ENCODE results near the gene DMTF1.

Gene DMTF1

DNA sequence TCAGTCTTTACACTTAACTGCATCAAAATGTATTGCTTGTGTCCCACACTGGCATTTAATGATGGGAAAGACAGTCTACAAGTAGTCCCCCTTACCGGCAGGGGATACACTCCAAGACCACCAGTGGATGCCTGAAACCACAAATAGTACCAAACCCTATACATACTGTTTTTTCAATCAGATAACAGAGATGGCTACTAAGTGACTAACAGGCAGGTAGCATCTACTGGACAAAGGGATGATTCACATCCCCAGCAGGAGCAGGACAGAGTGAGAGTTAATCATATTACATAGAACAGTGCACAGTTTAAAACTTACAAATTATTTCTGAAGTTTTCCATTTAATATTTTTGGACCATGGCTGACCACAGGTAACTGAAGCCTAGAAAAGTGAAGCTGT lies 54.1 kb downstream of the DMTF1 start:
- Histone ChIP-seq H4K20me1 (ENCODE audit: insufficient read depth, low read length, poor library complexity, severe bottlenecking) (no peaks in the 10 kb centered on the region), H3K79me2 (ENCODE audit: insufficient read depth, low read length) (peaks cover 64% of the 10 kb centered on the region), H3K9me2 (replicated peaks; ENCODE audit: low read depth, low read length) (no peaks in the 10 kb centered on the region), H3K9me3 (ENCODE audit: insufficient read depth, low read depth, low read length) (peaks cover 7% of the 10 kb centered on the region; the same call in 1 of the 2 replicates), H3K4me2 (ENCODE audit: low read depth, low read length, poor library complexity, severe bottlenecking) (no peak overlapping the region), H3K27me3 (ENCODE audit: insufficient read depth, low read length, poor library complexity, severe bottlenecking) (no peaks in the 10 kb centered on the region), H3K4me1 (ENCODE audit: insufficient read depth, low read length, poor library complexity, severe bottlenecking) (peaks cover 3% of the 10 kb centered on the region), H3K36me3 (ENCODE audit: insufficient read depth, low read length) (peaks cover 11% of the 10 kb centered on the region; the same call in 1 of the 2 replicates), H2AFZ (ENCODE audit: low read length) (no peak overlapping the region), H3K4me3 (ENCODE audit: low read length, poor library complexity, severe bottlenecking) (no peak overlapping the region), H3F3A (ENCODE audit: low read depth) (no peaks in the 10 kb centered on the region), H3K9ac (ENCODE audit: low read depth, low read length, poor library complexity, severe bottlenecking) (no peak overlapping the region)
- no peak for TF ChIP-seq EZH2phosphoT487 (IDR thresholded peaks at IDR 0.05; ENCODE audit: borderline replicate concordance)
- TF ChIP-seq, protein P1, sequence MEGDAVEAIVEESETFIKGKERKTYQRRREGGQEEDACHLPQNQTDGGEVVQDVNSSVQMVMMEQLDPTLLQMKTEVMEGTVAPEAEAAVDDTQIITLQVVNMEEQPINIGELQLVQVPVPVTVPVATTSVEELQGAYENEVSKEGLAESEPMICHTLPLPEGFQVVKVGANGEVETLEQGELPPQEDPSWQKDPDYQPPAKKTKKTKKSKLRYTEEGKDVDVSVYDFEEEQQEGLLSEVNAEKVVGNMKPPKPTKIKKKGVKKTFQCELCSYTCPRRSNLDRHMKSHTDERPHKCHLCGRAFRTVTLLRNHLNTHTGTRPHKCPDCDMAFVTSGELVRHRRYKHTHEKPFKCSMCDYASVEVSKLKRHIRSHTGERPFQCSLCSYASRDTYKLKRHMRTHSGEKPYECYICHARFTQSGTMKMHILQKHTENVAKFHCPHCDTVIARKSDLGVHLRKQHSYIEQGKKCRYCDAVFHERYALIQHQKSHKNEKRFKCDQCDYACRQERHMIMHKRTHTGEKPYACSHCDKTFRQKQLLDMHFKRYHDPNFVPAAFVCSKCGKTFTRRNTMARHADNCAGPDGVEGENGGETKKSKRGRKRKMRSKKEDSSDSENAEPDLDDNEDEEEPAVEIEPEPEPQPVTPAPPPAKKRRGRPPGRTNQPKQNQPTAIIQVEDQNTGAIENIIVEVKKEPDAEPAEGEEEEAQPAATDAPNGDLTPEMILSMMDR (conservative IDR thresholded peaks at IDR 0.05; ENCODE audit: low read length): no peak

GRCh38 chr7:87209295-87209924 lies 57.2 kb downstream of the DMTF1 start:
- Histone ChIP-seq H3K4me2 (ENCODE audit: low read depth, low read length, poor library complexity, severe bottlenecking) (no peak overlapping the region), H2AFZ (ENCODE audit: low read length) (no peak overlapping the region), H3K9me2 (replicated peaks; ENCODE audit: low read depth, low read length) (no peaks in the 10 kb centered on the region), H3K9me3 (ENCODE audit: insufficient read depth, low read depth, low read length) (peaks cover 5% of the 10 kb centered on the region; the same call in 1 of the 2 replicates), H3F3A (ENCODE audit: low read depth) (no peaks in the 10 kb centered on the region), H3K4me3 (ENCODE audit: low read length, poor library complexity, severe bottlenecking) (no peak overlapping the region), H4K20me1 (ENCODE audit: insufficient read depth, low read length, poor library complexity, severe bottlenecking) (peaks cover 21% of the 10 kb centered on the region), H3K79me2 (ENCODE audit: insufficient read depth, low read length) (peaks cover 66% of the 10 kb centered on the region), H3K27me3 (ENCODE audit: insufficient read depth, low read length, poor library complexity, severe bottlenecking) (no peaks in the 10 kb centered on the region), H3K4me1 (ENCODE audit: insufficient read depth, low read length, poor library complexity, severe bottlenecking) (peaks cover 33% of the 10 kb centered on the region), H3K36me3 (ENCODE audit: insufficient read depth, low read length) (0 out of 2 replicates have a peak, but pooled peaks cover 7% of the 10 kb centered on the region), H3K9ac (ENCODE audit: low read depth, low read length, poor library complexity, severe bottlenecking) (no peak overlapping the region)
- TF ChIP-seq EZH2phosphoT487 (IDR thresholded peaks at IDR 0.05; ENCODE audit: borderline replicate concordance): no peak
- TF ChIP-seq, protein P1 (conservative IDR thresholded peaks at IDR 0.05; ENCODE audit: low read length): no peak

- peaks cover 39% of the 10 kb centered on the region for H3K4me1 ChIP-seq (ENCODE audit: insufficient read depth, low read length, poor library complexity, severe bottlenecking)
- H3K79me2 ChIP-seq (ENCODE audit: insufficient read depth, low read length): peaks cover 67% of the 10 kb centered on the region
- H3K27me3 ChIP-seq (ENCODE audit: insufficient read depth, low read length, poor library complexity, severe bottlenecking): no peaks in the 10 kb centered on the region
- H3K4me3 ChIP-seq (ENCODE audit: low read length, poor library complexity, severe bottlenecking): no peak overlapping the region
- no peaks in the 10 kb centered on the region; the same call in 1 of the 2 replicates for H3K9me3 ChIP-seq (ENCODE audit: insufficient read depth, low read depth, low read length)
- H4K20me1 ChIP-seq (ENCODE audit: insufficient read depth, low read length, poor library complexity, severe bottlenecking): peaks cover 21% of the 10 kb centered on the region
- H3K4me2 ChIP-seq (ENCODE audit: low read depth, low read length, poor library complexity, severe bottlenecking): no peak overlapping the region
- no peaks in the 10 kb centered on the region for H3K9me2 ChIP-seq (replicated peaks; ENCODE audit: low read depth, low read length)
- no peak overlapping the region for H3K9ac ChIP-seq (ENCODE audit: low read depth, low read length, poor library complexity, severe bottlenecking)
- H2AFZ ChIP-seq (ENCODE audit: low read length): no peak overlapping the region
- TF ChIP-seq EZH2phosphoT487 (IDR thresholded peaks at IDR 0.05; ENCODE audit: borderline replicate concordance): no peak
- TF ChIP-seq, protein P1 (conservative IDR thresholded peaks at IDR 0.05; ENCODE audit: low read length): no peak
- 0 out of 2 replicates have a peak, but pooled peaks cover 7% of the 10 kb centered on the region for H3K36me3 ChIP-seq (ENCODE audit: insufficient read depth, low read length)
- no peaks in the 10 kb centered on the region for H3F3A ChIP-seq (ENCODE audit: low read depth)
Observed at GRCh38 chr7:87210506-87210905, 58.3 kb downstream of the DMTF1 start.

Data from Loucy (cell line).